ENCODE results near the gene CNTNAP2. TPM values are rescaled to one million over a fixed set of nuclear protein-coding genes. Genes with fewer than 3 reads are reported as not detected.

The CNTNAP2 gene
- total RNA-seq, 1 donor from 2014 or later = 9.2 TPM

DNA sequence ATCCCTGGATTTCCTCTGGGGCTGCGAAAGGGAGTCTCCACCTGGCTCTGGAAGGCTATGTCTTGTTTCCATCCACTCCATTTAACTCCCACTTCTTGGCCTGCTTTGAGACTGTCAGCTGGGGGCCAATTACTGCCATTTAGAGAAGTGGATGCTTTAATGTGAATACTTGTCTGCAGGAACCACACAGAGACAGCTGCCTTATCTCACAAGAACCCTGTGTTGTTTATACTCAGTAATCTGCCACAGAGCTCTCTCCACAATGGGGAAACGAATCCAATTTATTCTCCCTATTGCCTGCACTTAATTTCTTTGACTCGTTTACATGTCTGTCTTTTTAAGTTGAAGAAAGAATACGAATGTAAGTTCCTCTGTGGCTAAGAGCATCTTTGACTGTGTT is 1687.0 kb downstream of the CNTNAP2 start:
- TF ChIP-seq, protein P1, sequence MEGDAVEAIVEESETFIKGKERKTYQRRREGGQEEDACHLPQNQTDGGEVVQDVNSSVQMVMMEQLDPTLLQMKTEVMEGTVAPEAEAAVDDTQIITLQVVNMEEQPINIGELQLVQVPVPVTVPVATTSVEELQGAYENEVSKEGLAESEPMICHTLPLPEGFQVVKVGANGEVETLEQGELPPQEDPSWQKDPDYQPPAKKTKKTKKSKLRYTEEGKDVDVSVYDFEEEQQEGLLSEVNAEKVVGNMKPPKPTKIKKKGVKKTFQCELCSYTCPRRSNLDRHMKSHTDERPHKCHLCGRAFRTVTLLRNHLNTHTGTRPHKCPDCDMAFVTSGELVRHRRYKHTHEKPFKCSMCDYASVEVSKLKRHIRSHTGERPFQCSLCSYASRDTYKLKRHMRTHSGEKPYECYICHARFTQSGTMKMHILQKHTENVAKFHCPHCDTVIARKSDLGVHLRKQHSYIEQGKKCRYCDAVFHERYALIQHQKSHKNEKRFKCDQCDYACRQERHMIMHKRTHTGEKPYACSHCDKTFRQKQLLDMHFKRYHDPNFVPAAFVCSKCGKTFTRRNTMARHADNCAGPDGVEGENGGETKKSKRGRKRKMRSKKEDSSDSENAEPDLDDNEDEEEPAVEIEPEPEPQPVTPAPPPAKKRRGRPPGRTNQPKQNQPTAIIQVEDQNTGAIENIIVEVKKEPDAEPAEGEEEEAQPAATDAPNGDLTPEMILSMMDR (conservative IDR thresholded peaks at IDR 0.05; ENCODE audit: low read depth, low read length) = no peak
- DNase-seq (ENCODE audit: low read depth) = no peak
- no peak overlapping the region for H3K4me3 ChIP-seq (ENCODE audit: low read depth, low read length)

DNA sequence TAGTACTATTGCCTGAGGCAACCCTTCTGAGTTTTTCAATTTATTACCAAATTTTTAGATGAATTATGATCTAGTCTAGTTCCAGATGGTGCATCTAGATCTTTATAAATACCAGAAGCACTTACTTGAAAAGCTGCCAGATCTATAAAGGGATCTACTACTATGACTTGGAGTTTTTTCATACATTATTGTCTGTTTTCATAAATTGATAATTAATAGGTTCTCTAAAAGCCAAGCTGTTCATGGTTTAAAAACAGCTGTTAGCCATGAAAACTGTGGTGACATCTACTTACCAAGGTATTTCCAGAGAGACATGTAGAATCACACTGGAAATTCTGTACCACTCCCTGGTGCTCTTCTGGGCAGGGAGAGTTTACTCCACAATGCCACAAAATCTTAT is 1687.4 kb downstream of the CNTNAP2 start:
- H3K4me3 ChIP-seq (ENCODE audit: low read depth, low read length) = no peak overlapping the region
- TF ChIP-seq, protein P1 (conservative IDR thresholded peaks at IDR 0.05; ENCODE audit: low read depth, low read length) = no peak
- no peak for DNase-seq (ENCODE audit: low read depth)

DNA sequence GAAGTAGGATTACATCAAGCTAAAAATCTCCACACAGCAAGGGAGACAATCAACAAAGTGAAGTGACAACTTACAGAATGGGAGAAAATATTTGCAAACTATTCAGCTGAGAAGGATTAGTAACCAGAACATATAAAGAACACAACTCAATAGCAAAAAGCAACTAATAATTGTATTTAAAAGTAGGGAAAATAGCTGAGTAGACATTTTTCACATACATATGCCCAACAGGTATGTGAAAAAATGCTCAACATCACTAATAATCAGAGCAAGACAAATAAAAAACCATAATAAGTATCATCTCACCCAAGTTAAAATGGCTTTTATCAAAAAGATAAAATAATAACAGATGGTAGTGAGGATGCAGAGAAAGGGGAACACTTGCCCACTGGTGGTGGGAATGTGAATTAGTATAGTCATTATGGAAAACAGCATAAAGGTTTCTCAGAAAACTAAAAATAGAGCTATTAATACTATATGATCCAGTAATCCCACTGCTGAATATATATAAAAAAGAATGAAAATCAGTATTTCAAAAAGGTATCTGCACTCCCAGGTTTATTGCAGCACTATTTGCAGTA is 1689.5 kb downstream of the CNTNAP2 start:
- TF ChIP-seq, protein P1 (conservative IDR thresholded peaks at IDR 0.05; ENCODE audit: low read depth, low read length) = peak; percentile 15
- H3K4me3 ChIP-seq (ENCODE audit: low read depth, low read length) = no peak overlapping the region
- no peak for DNase-seq (ENCODE audit: low read depth)

DNA sequence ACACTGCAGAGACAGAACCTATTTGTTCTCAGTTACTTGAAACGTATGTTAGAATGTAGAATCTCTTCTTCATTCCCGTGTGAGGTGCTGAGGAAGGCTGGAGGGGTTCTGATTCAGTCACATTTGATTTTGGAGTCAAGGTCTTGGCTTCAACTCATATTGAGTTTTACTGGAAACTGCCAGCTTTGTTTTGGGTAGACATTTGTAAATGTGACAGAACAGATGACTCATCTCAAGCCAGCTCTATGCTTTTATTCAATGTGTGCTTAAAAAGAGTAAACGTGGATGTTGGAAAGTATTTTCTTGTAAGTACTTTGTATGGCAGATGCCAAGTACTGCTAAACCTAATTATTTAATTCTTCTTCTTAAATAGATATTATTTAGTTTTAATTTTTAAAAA is 1693.2 kb downstream of the CNTNAP2 start:
- TF ChIP-seq, protein P1 (conservative IDR thresholded peaks at IDR 0.05; ENCODE audit: low read depth, low read length) = no peak
- no peak overlapping the region for H3K4me3 ChIP-seq (ENCODE audit: low read depth, low read length)
- DNase-seq (ENCODE audit: low read depth) = no peak

DNA sequence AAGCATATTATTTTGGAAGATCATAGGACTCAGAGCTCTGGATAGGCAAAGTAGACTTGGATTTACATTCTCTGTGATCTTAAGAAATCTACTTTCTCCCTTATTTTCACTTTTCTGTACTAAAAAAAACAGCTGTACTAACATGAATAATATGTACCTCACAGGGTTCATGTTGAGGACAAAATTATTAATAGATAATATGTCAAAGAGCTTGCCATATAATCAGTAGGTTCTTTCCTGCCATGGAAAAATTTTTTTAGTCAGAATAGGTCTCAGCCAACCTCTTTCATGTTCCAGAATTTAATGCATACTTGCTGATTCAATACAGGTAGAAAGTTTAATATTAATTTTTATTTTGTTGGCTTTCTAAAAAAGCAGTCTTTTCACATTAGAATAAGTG is 1693.7 kb downstream of the CNTNAP2 start:
- no peak for DNase-seq (ENCODE audit: low read depth)
- TF ChIP-seq, protein P1 (conservative IDR thresholded peaks at IDR 0.05; ENCODE audit: low read depth, low read length) = no peak
- no peak overlapping the region for H3K4me3 ChIP-seq (ENCODE audit: low read depth, low read length)

DNA sequence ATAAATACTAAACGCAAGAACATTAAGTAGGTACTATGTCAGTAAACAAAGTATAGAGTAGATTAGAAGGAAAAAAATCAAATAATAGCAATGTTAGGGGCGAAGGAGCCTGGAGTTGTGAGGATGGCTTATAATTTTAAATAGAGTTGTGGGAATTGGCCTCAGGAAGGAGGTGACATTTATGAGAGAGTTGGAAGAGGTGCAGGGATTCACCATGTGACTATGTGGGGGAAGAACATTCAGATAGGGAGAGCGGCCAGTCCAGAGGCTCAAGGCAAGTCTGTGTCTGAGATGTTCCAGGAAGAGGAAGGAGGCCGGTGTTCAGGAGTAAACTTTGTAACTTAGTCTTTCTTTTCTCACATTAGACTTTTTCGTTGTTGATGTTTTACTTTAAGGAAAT is 1695.3 kb downstream of the CNTNAP2 start:
- TF ChIP-seq, protein P1 (conservative IDR thresholded peaks at IDR 0.05; ENCODE audit: low read depth, low read length) = no peak
- no peak overlapping the region for H3K4me3 ChIP-seq (ENCODE audit: low read depth, low read length)
- no peak for DNase-seq (ENCODE audit: low read depth)

DNA sequence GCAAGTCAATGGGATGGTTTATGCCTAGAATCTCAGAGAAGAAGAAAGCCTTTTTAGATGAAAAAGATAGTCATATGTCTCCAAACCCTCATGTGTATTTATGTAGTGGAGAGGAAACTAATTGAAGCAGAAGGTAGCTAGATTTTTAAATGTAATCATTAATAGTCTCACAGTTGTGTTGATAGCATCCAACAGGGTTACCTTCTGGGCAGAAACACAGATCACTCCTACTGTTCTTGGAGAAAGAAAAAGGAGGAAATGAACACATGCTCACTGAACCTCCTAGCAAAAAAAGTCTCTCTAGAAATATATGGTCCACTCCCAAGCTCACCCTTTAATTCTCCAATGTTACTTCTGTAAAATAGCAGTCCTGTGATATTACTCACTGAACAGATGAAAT is 1696.7 kb downstream of the CNTNAP2 start:
- TF ChIP-seq, protein P1 (conservative IDR thresholded peaks at IDR 0.05; ENCODE audit: low read depth, low read length) = no peak

More for the DNA sequence above, 1696.7 kb downstream of the CNTNAP2 start:
- H3K4me3 ChIP-seq (ENCODE audit: low read depth, low read length) = no peak overlapping the region
- DNase-seq (ENCODE audit: low read depth) = no peak
